Activated T-helper 2 cell treated with anti-CD3 and anti-CD28 coated beads, Interferon-gamma antibody, Interleukin-2, Interleukin-4, amounts not matched to agents 10 μg/mL and 5 μg/mL and 100 μg/mL, durations not matched to agents 14 hours and 24 hours and 36 hours (primary cell): ENCODE results near the gene OR6X1. TPM values are rescaled to one million over a fixed set of nuclear protein-coding genes. Genes with fewer than 3 reads are reported as not detected.

Experiments
- DNase-seq: peaks from one replicate; pipeline ENCODE4 v3.0.0; 2021; ENCODE audit warnings: low spot score
- H3K27ac Mint-ChIP-seq: one replicate; pipeline ENCODE4 v1.8.0; 2021; ENCODE audit warnings: mixed read lengths
- H3K27me3 Mint-ChIP-seq: one replicate; pipeline ENCODE4 v1.8.0; 2021; ENCODE audit warnings: low read depth, mixed read lengths
- H3K36me3 Mint-ChIP-seq: one replicate; pipeline ENCODE4 v1.8.0; 2021; ENCODE audit warnings: low read depth, mixed read lengths
- H3K4me1 Mint-ChIP-seq: one replicate; pipeline ENCODE4 v1.8.0; 2021; ENCODE audit warnings: low read depth, mixed read lengths
- H3K4me3 Mint-ChIP-seq: one replicate; pipeline ENCODE4 v1.8.0; 2021; ENCODE audit warnings: low read depth, mild to moderate bottlenecking, moderate library complexity, mixed read lengths
- H3K9me3 Mint-ChIP-seq: one replicate; pipeline ENCODE4 v1.8.0; 2021; ENCODE audit warnings: mixed read lengths
- intact Hi-C: fragments of 100-400 bp; cut with micrococcal nuclease; formaldehyde crosslinking; loops from one replicate; pipeline ENCODE4 v1.15.1; 2023
- total RNA-seq: library from RNA; stranded (reverse); gene quantifications from 2 replicates; pipeline ENCODE4 v1.2.3, GENCODE V29; 2022

The OR6X1 gene, protein sequence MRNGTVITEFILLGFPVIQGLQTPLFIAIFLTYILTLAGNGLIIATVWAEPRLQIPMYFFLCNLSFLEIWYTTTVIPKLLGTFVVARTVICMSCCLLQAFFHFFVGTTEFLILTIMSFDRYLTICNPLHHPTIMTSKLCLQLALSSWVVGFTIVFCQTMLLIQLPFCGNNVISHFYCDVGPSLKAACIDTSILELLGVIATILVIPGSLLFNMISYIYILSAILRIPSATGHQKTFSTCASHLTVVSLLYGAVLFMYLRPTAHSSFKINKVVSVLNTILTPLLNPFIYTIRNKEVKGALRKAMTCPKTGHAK
- total RNA-seq, result not detected in 2 replicates

DNA sequence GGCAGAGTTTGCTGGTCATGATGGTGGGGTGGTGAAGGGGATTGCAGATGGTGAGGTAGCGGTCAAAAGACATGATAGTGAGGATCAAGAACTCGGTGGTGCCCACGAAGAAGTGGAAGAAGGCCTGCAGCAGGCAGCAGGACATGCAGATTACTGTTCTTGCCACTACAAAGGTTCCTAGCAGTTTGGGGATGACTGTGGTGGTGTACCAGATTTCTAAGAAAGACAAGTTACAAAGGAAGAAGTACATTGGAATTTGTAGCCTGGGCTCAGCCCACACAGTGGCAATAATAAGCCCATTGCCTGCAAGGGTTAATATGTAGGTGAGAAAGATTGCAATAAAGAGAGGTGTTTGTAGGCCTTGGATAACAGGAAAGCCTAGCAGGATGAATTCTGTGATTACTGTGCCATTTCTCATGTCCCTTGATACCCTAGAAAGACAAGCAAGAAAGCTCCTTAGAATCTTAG is at the start of gene OR6X1:
OR6X1 (minus strand) TSS at position 418 of the 468 bp plus-strand sequence; CDS start at position 418, 0 bp downstream.
- Mint-ChIP-seq H3K9me3 (peaks cover 14% of the 10 kb centered on the region), H3K4me1 (peaks cover 66% of the 10 kb centered on the region), H3K27ac (peak within 1 kb of the TSS; percentile 90), H3K27me3 (no peaks in the 10 kb centered on the region), H3K4me3 (peak within 1 kb of the TSS; percentile 18), H3K36me3 (peaks cover 14% of the 10 kb centered on the region)
- no peak for DNase-seq
- intact Hi-C loops, result loop anchor here (2.0 to 10.0 kb wide), 2 partner anchors 87 to 299 kb away; no protein-coding TSS in a partner anchor

DNA sequence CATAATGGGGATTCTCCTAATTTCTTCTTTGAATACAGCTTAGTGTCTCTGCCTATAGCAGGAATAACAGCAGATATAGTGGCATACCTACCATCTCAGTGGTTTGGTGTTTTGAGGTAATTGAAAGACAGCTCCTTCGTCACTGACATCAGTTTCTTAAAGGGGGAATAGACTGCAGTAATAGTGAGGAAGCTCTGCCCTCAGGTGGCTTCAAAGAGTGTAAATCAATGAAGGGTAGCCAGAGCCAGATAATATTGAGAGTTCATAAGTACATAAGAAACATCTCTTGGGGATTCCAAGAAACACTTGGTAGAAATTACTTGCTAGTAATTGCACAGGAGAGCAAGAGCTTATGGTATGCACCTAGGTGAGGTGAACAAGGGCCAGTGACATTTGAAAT is 47.4 kb upstream of the OR6X1 start:
- intact Hi-C loops, result loop anchor here (5.0 kb wide), 1 partner anchor 59 kb away; the partner anchor contains the start of gene ZNF202

DNA sequence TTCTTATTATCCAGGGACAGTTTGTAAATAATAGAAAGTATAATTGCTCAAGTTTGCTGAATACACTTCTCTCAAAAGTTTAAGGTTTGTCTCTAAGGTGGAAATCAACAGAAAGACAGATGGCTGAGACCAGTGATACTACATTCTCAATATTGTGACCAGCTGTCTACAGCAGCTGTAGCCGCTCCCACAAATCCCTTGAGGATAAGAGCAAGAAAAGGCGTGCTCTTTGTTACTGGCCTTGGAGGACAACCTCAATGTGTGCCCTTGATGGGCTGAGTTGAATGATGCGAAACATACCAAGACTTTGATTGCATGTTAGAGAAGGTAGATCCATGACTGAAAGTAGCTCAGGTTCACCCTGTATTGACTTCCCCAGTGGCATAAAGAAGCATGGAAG is 45.7 kb upstream of the OR6X1 start:
- Mint-ChIP-seq H3K4me3 (no peak overlapping the region), H3K9me3 (no peaks in the 10 kb centered on the region), H3K4me1 (no peaks in the 10 kb centered on the region), H3K27me3 (peaks cover 3% of the 10 kb centered on the region), H3K36me3 (no peaks in the 10 kb centered on the region), H3K27ac (no peak overlapping the region)
- no peak for DNase-seq
- intact Hi-C loops, result loop anchor here (5.0 kb wide), 1 partner anchor 58 kb away; the partner anchor contains the start of gene ZNF202

More for the DNA sequence above, 47.4 kb upstream of the OR6X1 start:
- peaks cover 4% of the 10 kb centered on the region for H3K27me3 Mint-ChIP-seq
- H3K4me1 Mint-ChIP-seq, result peaks cover 5% of the 10 kb centered on the region
- H3K4me3 Mint-ChIP-seq, result no peak overlapping the region
- no peaks in the 10 kb centered on the region for H3K9me3 Mint-ChIP-seq
- no peak overlapping the region for H3K27ac Mint-ChIP-seq
- H3K36me3 Mint-ChIP-seq, result no peaks in the 10 kb centered on the region
- DNase-seq, result no peak

DNA sequence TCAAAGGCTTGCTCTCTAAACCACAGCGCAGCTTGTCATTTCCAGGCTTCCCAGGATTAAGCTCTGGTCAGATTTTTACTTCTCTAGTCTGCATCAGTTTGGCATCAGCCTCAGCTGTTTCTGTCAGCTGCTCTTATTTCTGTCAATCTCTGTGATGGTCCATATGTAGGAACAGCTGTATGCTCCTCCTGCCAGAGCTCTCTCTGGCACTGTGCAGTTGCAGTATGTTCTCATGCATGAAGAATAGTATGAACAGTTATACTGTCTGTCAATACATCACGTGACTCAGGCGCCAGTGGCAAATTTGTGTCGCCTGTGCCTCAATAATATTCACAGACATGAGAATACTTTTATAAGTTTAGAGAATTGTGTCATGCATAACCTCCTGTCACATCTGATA is 45.1 kb upstream of the OR6X1 start:
- H3K27ac Mint-ChIP-seq, result no peak overlapping the region
- intact Hi-C loops, result no loop called here

DNA sequence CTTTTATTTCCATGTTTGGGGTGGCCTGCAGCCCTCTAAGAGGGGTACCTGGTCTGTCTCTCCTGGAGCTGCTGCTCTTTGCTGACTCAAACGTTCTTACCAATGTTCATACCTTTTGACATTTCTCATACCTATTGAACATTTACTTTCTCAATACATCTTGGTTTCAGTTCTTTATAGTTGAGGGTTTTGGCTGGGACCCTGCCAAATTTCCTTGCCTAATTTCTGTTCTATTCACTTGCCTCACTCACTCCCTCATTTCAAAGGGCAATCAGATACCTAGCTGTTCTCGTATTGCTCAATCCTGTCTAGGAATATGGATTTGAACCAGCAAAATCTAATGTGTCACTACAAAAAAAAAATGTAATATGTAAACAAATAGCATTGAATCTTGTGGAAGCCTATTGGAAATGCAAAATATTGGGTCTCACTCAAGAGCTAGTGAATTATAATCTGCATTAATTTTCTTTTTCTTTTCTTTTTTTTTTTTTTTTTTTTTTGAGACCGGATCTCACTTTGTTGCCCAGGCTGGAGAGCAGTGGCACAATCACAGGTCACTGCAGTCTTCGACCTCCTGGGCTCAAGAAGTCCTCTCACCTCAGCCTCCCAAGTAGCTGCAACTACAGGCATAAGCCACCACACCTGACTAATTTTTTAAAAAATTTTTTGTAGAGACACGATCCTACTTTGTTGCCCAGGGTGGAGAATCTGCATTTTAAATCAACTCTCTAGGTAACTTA is 44.4 kb upstream of the OR6X1 start:
- no peaks in the 10 kb centered on the region for H3K4me1 Mint-ChIP-seq
- DNase-seq, result no peak

More for the DNA sequence above, 45.1 kb upstream of the OR6X1 start:
- no peak overlapping the region for H3K4me3 Mint-ChIP-seq
- no peak for DNase-seq
- no peaks in the 10 kb centered on the region for H3K36me3 Mint-ChIP-seq
- H3K9me3 Mint-ChIP-seq, result no peaks in the 10 kb centered on the region
- no peaks in the 10 kb centered on the region for H3K4me1 Mint-ChIP-seq
- peaks cover 3% of the 10 kb centered on the region for H3K27me3 Mint-ChIP-seq

DNA sequence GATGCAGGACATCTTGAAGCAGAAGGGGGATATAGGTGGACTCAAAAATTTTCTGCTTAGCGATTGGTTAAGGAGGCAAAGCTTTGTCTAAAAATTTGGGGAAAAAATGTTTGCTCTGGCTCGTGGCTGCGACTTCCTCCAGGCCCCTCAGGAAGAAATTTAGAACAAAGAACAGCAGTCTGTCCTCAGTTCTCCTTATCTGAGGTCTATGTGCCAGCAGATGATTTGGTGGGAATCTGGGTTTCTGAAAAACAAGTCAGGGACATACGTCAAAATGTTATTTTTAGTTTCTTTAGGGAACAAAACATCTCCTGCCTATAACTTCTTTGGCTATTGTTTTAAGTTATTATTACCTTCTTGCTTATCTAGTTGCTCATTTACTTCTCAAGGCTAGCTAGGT is 43.8 kb upstream of the OR6X1 start:
- Mint-ChIP-seq H3K9me3 (no peaks in the 10 kb centered on the region), H3K27ac (no peak overlapping the region), H3K4me1 (no peaks in the 10 kb centered on the region), H3K27me3 (peaks cover 2% of the 10 kb centered on the region), H3K4me3 (no peak overlapping the region), H3K36me3 (no peaks in the 10 kb centered on the region)
- DNase-seq, result no peak
- intact Hi-C loops, result no loop called here

More for the DNA sequence above, 44.4 kb upstream of the OR6X1 start:
- intact Hi-C loops, result no loop called here
- Mint-ChIP-seq H3K27me3 (peaks cover 3% of the 10 kb centered on the region), H3K4me3 (no peak overlapping the region), H3K27ac (no peak overlapping the region), H3K9me3 (no peaks in the 10 kb centered on the region), H3K36me3 (no peaks in the 10 kb centered on the region)

DNA sequence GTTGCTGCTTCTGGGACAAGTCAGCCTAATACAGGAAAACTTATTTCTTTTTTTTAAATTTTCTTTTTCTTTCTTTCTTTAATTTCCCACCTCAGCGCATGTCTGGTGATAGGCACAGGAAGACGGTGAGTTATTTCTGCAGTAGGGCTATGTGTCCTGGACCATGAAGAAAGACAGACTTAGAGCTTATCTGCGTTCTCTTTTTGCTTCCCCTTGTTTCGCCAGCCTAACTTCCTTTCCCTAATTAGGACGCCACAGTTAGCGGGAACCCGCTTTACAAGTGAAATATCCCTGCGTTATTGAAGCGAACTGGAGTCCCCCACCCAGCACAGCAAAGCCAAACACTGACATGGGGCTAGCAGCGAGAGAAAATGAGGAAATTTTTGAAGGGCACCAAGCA is 43.2 kb upstream of the OR6X1 start:
- Mint-ChIP-seq H3K27ac (no peak overlapping the region), H3K4me3 (no peak overlapping the region), H3K9me3 (no peaks in the 10 kb centered on the region), H3K36me3 (no peaks in the 10 kb centered on the region), H3K27me3 (no peaks in the 10 kb centered on the region), H3K4me1 (no peaks in the 10 kb centered on the region)
- intact Hi-C loops, result no loop called here
- DNase-seq, result no peak

DNA sequence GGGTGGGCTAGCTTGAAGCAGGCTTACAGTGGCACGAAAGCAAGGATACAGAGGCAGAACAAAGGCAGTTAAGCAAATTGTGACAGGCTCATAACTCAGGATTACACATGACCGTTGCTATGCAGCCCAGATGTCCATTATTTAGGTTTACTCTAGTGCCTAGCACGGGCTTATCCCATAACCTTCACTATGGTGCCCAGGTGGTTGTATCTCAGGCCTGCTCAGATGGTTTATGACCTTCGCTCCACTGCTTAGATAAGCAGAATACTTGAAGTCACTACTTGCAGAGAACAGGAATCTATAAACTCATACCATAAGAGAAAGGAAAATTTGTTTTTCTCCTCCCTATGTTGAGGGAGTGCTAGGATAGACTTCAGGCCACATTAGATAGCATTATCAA is 42.8 kb upstream of the OR6X1 start:
- intact Hi-C loops, result no loop called here
- H3K27ac Mint-ChIP-seq, result no peak overlapping the region

DNA sequence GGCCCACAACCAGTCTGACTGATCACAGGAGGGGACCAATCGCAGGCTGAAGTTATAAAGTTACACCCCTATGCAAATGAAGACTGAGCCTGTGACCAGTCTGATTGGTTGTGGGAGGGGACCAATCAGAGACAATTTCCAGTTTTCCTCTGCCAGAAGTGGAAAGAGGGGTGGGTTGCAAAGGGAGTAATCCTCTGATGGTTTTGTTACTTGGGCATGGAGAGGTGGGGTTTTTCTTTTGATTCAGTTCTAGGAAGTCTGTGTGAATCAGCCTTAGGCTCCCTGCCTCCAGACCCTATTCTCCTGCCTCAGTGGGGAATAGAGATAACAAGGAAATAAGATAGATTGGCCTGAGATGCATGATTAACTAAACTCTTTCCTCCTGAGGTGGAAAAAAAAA is 41.9 kb upstream of the OR6X1 start:
- Mint-ChIP-seq H3K9me3 (no peaks in the 10 kb centered on the region), H3K27ac (no peak overlapping the region), H3K36me3 (no peaks in the 10 kb centered on the region), H3K4me3 (no peak overlapping the region), H3K4me1 (no peaks in the 10 kb centered on the region), H3K27me3 (no peaks in the 10 kb centered on the region)
- intact Hi-C loops, result no loop called here
- DNase-seq, result no peak

More for the DNA sequence above, 42.8 kb upstream of the OR6X1 start:
- no peaks in the 10 kb centered on the region for H3K27me3 Mint-ChIP-seq
- no peaks in the 10 kb centered on the region for H3K9me3 Mint-ChIP-seq
- no peak for DNase-seq
- no peaks in the 10 kb centered on the region for H3K4me1 Mint-ChIP-seq
- no peaks in the 10 kb centered on the region for H3K36me3 Mint-ChIP-seq
- no peak overlapping the region for H3K4me3 Mint-ChIP-seq

DNA sequence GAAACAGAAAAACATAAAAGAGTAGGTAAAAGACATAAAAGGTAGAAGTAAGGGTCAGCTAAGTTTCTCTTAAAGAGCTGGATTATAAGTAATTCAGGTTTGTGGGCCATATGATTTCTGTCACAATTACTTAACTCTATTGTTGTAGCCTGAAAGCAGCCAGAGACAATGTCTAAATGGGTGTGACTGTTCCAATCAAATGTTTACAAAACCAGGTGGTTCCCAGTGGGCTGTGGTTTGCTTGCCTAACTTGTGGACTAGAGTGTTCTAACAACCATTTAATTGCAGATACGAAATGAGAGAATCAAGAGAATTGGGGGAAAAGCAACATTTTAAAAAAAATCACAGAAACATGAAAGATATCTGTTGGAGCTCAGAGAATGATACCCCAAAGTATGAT is 29.2 kb upstream of the OR6X1 start:
- DNase-seq, result no peak
- Mint-ChIP-seq H3K36me3 (no peaks in the 10 kb centered on the region), H3K27ac (no peak overlapping the region), H3K4me1 (no peaks in the 10 kb centered on the region), H3K9me3 (peaks cover 22% of the 10 kb centered on the region), H3K4me3 (no peak overlapping the region), H3K27me3 (peaks cover 7% of the 10 kb centered on the region)
- intact Hi-C loops, result no loop called here

DNA sequence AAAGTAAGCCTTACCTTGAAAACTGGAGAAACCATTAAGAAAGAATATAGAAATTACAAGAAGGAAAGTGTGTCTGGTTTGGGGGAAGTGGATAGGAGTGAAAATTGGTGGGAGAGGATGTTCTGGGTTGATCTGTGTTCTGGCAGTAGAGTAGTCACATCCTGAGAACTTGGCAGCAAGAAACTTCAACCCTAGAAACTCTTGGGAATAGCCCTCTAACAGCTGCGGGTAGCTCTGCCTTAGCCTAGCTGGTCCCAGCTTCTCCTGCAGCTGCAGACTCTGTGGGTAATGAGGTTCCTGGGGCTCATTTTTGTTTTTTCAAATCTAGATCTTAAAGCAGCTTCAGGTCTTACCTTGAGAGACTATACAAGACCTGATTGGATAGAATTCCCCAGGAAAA is 24.2 kb upstream of the OR6X1 start:
- no peaks in the 10 kb centered on the region for H3K36me3 Mint-ChIP-seq
- no peak for DNase-seq
- intact Hi-C loops, result no loop called here
- peaks cover 3% of the 10 kb centered on the region for H3K4me1 Mint-ChIP-seq
- no peak overlapping the region for H3K4me3 Mint-ChIP-seq
- no peak overlapping the region for H3K27ac Mint-ChIP-seq
- H3K27me3 Mint-ChIP-seq, result peaks cover 3% of the 10 kb centered on the region
- H3K9me3 Mint-ChIP-seq, result no peaks in the 10 kb centered on the region

DNA sequence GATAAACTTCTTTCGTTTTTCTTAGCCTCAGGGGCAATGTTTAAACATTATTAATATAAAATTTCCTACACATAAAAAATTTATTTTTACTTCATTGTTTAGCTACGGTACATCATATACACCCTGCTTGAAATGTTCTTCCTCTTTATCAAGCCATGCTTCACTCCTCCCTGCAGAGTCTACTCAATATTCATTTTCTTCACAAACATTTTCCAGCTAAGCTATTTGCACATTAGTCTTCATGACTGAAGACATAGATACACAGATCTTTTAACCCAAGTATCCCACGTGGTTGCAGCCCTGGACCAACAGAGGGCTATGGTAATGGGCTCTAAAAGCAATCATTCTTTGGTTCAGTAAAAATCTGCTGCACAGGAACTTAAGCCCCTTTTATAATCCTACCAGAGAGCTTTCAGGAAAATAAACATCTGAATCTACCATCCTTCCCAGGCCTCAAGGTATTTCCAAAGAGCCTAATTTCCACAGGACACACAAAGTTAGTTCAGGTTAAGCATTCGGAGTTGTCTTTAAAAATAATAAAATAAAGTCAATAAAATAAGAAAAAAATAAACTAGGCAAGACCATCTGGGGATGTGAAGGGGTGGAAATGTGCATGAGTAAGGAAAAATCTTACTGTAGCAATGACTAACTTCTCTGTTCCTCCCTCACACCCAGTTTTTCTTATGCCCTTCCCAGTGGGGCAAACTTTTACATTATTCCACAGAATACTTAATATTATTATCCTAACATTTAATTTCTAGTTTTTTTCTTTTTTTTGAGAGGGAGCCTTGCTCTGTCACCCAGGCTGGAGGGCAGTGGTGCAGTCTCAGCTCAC is 21.6 kb upstream of the OR6X1 start:
- Mint-ChIP-seq H3K27me3 (peaks cover 3% of the 10 kb centered on the region), H3K9me3 (peaks cover 2% of the 10 kb centered on the region), H3K4me1 (peaks cover 3% of the 10 kb centered on the region), H3K27ac (no peak overlapping the region), H3K36me3 (no peaks in the 10 kb centered on the region), H3K4me3 (no peak overlapping the region)
- intact Hi-C loops, result no loop called here
- DNase-seq, result no peak
